HG03103 (cell line): Measurements from ENCODE around the gene CXCL14.
"Not testable (repeated sequence)": the region's sequence is repeated elsewhere in the genome, so short reads cannot be mapped to it uniquely, and the experiment has no call there.

Experiments used
- ATAC-seq: cut with Tn5 transposase; IDR thresholded peaks from one replicate; pipeline ENCODE4 v1.9.1; 2021; ENCODE audit warnings: low read depth; ENCODE audit not compliant: unreplicated experiment

Gene CXCL14

DNA sequence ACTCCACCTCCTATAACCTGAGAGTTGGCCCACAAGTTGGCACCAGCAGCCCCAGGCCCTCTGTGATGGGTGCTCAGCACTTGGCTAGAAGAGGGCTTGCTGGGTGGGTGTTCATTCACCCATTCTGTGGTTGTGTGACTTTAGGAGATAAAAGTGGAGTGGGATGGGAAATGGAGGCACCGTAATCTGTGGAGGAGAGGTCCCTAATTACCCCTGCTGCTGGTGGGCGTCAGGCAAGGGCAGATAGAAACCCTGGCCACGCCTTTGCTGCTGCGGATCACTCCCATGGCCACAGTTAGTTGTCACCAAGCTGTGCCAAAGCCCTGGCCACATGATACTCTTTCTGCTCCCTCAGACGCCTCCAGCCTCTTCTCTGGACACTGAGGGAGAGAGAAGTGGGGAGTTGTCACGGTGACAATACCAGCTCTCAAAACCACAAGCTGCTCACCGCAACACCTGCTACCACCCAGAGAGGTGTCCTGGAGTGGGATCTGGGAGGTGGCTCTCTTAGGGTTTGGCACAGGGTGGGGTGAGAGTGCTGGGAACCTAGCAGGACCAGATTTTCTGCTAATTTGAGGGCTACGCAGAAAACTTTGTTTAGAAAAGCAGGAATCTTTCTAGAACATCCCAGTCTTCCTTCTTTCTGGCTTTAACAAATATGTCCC lies 31.1 kb downstream of the CXCL14 start:
- no peak for ATAC-seq

DNA sequence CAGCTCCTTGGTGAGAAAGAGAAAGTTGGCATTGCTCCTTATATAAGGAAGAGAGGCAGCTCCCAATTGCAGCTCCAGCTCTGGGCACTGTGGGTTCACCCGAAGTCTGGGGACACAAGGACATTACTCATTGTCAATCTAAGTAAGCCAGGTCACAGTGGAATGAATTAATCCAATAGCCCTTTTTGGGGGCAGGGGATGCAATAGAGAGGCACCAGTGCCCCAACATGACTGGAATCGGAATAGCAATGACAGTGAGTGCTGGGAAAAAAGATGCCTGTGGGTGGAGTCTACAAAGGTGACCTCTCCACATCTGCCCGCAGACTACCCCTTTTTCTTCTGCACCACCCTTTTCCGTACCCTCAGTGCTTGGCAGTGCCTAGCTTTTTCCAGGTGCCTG lies 31.9 kb downstream of the CXCL14 start:
- no peak for ATAC-seq

- ATAC-seq = no peak
These were observed 32.7 kb downstream of the CXCL14 start for GRCh38 chr5:135546101-135546500.

DNA sequence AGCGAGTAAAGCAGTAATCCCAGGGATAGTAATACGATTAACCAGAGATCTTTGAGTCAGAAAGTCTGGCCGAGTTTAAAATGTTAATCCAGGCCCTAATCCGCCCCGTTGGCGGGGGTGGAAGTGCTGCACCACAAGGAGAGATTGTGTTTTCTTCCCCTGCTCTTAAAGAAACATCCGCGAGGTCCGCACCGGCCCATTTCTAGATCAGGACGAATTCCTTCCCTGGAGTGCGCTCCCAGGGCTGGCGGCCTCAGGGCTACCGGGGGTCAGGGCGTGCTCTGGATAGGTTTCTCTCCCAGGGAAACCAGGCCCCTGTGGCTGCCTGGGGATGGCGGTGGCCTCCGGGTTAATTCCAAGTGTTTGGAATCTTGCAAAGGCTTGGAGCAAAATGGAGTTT lies 33.7 kb downstream of the CXCL14 start:
- ATAC-seq = no peak

DNA sequence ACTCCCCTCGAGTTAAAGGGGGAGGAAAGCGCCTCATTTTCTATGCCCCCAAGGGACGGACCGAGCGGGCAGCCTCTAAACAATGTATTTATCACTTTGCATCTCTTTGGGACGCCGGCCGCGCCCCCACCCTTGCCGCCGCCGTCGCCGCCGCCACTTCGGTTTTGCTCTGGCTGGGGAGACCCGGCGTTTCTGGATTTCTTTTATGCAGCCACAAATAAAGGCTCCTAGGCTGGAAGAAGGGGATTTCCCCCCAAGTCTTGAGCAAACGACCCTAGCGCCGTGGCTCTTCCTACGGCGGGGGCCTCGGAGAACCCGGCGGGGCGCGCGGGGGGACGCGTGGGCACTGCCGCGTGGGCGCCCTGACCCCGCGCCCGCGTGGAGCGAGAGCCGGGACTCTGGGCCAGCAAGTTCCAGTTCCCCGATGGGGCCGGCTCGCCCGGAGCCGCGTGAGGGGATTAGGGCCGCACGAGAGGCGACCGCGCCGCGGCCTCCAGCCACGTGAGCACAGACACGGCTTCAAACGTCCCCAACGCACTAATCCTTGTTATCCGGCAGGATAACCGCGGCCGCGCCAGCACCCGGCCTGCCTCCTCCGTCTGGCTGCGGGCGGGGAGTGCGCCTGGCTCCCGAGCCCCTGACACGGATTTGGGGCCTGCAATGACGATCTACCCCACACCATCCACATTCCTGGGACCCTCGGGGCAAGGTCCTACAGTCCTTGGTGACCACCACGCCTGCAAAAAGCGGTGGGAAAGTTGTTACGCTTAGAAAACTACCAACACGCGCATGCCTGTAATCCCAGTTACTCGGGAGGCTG lies 35.1 kb downstream of the CXCL14 start:
- ATAC-seq = no peak

DNA sequence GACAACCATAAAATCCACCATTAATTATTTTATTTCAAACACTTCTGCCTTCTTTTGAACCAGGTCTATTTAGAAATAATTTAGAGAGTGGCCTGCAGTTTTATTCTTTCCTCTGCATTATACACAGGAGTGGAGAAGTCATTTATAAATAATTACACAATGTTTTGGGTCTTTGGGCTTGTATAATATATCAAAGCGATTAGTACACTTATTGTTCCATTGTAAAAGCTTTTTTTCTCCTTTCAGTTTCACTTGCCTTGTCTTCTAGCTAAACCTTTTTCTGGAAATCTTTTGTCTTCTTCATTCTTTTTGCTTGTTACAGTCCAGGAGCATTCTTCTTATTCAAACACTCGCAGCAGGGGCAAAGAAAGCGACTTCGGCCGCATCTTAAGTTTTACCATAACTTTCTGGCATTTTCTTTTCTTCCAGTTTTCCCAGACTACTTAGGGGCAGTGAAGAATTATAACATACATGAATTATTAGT lies 35.7 kb downstream of the CXCL14 start:
- no peak for ATAC-seq

- ATAC-seq = no peak
These were observed 36.8 kb downstream of the CXCL14 start for GRCh38 chr5:135541807-135542502.

- no peak for ATAC-seq
These were observed 39.3 kb downstream of the CXCL14 start for GRCh38 chr5:135539430-135540005.

DNA sequence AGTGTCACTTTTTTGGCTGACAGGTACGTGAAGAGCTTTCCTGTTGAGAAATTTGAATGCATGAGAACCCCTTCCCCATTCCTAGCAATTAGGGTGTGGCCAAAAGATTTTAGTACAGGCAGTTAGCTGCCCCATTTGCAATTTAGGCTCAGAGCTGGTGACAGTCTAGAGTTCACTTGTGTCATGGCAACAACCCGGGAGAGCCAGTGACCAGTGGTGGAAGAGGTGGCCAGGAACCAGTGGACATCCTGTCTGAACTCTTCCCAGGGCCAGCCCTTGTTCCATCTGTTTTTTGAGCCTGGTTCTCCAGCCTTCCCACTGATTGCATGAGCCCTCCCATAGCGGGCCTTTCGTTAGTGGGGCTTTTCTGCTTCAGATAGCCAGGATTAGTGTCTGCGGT lies 40.5 kb downstream of the CXCL14 start:
- no peak for ATAC-seq

GRCh38 chr5:135537745-135538144 lies 41.0 kb downstream of the CXCL14 start:
- no peak for ATAC-seq

DNA sequence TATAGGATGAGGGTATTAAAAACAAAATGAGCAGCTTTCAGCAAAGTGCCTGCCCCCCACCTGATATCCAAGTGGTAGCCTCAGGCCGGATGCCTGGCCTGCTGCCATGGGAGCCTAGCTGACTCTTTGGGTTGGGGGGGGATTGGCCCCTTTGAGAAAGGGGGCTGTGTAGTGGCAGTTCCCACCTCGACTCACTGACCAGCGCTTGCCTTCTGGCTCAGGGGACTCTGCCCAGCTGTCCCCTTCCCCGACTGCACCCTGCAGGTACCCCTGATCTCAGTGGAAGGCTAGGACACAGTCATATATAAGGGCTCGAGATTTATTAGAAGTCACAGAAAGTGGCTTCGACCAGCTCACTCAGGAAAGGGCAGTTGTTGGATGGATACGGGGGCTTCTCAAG lies 41.5 kb downstream of the CXCL14 start:
- ATAC-seq = no peak

GRCh38 chr5:135535820-135536801 lies 42.7 kb downstream of the CXCL14 start, which contains the start of gene NEUROG1:
TSS of gene NEUROG1 (minus strand) at chr5:135535964. CDS start at chr5:135535690, 274 bp downstream.
- ATAC-seq = no peak

GRCh38 chr5:135535420-135535819 lies 43.4 kb downstream of the CXCL14 start:
- ATAC-seq = no peak

DNA sequence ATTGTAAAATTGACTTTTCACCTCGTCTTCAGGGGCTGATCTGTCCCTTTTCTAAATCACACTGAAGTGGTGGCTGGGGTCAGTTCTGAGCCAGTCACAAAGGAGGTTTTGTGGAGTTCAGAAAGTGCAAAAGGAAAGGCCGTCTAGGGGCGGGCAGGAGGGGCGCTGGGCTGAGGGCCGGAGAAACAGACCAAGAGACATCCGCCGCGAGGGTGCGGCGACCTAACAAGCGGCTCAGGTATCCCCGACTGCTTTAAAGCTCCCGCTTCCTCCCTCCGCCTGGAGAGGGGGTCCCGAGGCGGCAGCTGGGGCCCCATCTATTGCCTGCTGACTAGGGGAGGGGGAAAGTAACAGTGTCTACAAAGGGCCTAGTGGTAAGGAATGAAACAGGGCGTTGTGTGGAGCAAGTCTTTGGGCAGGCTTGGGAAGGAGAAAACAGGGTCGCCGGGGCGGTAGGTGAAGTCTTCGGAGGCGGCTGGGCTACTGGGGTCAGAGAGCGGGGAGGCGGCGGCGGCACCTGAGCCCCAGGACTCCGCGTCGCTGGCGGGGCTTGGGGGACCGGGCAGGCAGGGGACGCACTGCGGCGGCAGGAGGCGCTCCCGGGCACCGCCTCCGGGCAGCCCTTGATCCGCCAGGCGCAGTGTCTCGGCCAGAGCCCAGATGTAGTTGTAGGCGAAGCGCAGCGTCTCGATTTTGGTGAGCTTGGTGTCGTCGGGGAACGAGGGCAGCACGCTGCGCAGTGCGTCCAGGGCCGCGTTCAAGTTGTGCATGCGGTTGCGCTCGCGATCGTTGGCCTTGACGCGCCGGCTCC lies 44.0 kb downstream of the CXCL14 start:
- ATAC-seq = no peak

GRCh38 chr5:135533794-135534193 lies 45.0 kb downstream of the CXCL14 start:
- no peak for ATAC-seq

DNA sequence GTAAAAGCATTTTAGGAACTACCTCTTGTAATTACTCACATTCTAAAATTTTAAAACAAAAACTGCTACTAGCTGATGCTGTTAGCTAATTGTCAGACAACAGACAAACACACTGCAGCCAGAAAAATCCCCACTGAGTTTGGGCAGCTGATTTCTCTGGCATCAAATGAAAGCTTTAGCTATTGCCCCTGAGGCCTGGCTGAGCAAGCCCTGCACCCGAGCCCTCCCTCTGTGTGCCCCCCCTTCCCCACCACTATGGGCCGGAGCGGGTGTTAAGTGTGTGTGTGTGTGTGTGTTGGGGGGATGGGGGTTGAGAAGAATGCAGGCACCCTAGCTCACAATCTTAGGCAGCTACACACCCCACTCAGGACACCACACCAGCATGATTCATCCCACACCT lies 45.5 kb downstream of the CXCL14 start:
- ATAC-seq = no peak

DNA sequence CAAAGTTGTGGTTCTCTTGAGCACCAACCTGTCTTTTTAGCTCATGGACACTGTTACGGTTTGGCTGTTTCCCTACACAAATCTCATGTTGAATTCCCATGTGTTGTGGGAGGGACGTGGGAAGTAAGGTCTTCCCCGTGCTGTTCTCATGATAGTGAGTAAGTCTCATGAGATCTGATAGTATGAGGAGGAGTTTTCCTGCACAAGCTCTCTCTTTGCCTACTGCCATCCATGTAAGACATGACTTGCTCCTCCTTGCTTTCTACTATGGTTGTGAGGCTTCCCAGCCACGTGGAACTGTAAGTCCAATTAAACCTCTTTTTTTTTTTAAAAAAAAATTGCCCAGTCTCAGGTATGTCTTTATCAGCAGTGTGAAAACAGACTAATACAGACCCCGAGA lies 49.2 kb downstream of the CXCL14 start:
- ATAC-seq = not testable (repeated sequence)

- no peak for ATAC-seq
These were observed 51.9 kb downstream of the CXCL14 start for GRCh38 chr5:135526924-135527323.

GRCh38 chr5:135521964-135522363 lies 56.8 kb downstream of the CXCL14 start:
- no peak for ATAC-seq
